Upper lobe of left lung (tissue), 4 donors: Measurements from ENCODE around the gene ARHGAP26.

Experiments
- POLR2A ChIP-seq, 4 donors: fragments of 450-650 bp; IDR thresholded peaks; one replicate each; pipeline ENCODE4 v1.5.1; 2016 to 2017; ENCODE audit warnings: antibody characterized with exemption in 4 of 4, mild to moderate bottlenecking in 2 of 4
- POLR2AphosphoS5 ChIP-seq, 2 donors: sonication (generic); formaldehyde crosslinking; IDR thresholded peaks; one replicate each; pipeline ENCODE4 v1.5.1; 2017; ENCODE audit warnings: antibody characterized with exemption in 2 of 2
- TF ChIP-seq, protein P1 (sequence below), 6 experiments: fragments of 450-650 bp in 4 of 6; fragments of 200-600 bp in 2 of 6; sonication (generic) in 2 of 6; IDR thresholded peaks; one replicate each; pipeline ENCODE4 v1.5.1; 2016 to 2019; ENCODE audit warnings: antibody characterized with exemption in 6 of 6

DNA sequence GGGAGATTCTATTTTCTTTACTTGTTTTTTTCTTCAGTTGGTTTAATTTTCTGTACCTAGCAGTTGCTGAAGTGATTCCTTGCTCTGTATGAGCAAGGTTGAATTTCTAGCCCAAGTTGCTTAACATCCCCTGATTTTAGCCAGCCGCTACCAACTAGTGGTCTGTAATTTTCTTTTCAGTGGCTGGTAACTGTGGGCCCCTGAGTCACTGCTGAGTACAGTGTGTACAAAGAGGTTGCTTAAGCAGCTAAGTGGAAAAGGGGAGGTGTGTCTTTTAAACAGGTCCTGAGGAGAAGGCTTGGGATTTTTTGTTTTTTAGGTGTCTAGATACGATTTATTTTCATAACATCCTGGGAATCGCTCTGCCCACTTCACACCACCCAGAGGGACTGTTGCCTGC is 378.6 kb downstream of the ARHGAP26 start:
- TF ChIP-seq, protein P1, sequence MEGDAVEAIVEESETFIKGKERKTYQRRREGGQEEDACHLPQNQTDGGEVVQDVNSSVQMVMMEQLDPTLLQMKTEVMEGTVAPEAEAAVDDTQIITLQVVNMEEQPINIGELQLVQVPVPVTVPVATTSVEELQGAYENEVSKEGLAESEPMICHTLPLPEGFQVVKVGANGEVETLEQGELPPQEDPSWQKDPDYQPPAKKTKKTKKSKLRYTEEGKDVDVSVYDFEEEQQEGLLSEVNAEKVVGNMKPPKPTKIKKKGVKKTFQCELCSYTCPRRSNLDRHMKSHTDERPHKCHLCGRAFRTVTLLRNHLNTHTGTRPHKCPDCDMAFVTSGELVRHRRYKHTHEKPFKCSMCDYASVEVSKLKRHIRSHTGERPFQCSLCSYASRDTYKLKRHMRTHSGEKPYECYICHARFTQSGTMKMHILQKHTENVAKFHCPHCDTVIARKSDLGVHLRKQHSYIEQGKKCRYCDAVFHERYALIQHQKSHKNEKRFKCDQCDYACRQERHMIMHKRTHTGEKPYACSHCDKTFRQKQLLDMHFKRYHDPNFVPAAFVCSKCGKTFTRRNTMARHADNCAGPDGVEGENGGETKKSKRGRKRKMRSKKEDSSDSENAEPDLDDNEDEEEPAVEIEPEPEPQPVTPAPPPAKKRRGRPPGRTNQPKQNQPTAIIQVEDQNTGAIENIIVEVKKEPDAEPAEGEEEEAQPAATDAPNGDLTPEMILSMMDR (IDR thresholded peaks at IDR 0.05) = no peak
- TF ChIP-seq POLR2A (IDR thresholded peaks at IDR 0.05) = no peak
- no peak for TF ChIP-seq POLR2AphosphoS5 (IDR thresholded peaks at IDR 0.05)
